ENCODE measurements around the gene TAF6.
A peak's percentile ranks its signal among the peaks of the same experiment; 100 is the strongest.

Gene TAF6

DNA sequence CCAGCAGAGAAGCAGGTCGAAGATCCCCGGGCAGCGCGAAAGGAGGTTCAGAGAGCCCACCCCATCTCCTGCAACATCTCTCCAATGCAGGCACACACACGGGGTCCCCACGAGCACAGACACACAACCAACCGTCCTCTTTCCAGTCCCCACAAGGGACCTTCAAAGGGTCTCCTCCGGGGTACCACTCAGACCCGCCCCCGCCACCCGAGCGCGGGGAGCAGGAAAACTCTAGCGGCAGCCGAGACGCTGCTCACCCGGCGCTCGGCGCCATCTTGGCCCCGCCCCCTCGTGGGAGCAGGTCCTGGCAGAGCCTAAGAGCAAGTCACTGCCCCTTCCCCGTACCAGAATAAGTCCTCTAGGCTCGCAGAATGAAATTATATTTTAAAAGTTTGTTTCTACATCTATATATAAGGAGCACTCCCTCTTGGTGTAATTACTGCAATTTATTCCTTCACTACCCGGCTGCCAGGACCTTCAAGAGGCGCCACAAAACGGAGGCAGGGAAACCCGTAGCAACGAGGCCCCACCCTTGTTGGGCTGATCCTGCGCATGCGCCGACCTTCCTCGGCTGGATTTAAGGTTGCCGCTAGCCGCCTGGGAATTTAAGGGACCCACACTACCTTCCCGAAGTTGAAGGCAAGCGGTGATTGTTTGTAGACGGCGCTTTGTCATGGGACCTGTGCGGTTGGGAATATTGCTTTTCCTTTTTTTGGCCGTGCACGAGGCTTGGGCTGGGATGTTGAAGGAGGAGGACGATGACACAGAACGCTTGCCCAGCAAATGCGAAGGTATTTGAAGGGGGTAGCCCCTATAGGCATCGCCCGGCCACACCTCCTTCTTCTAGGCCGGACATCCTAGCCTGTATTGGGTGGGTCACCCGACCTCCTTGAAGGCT lies at the start of gene TAF6, which contains the start of gene CNPY4:
Gene TAF6, minus strand, starts transcription at position 287 of the 898 bp plus-strand sequence. CDS start 5,149 bp downstream, outside the sequence.
Gene CNPY4, plus strand, starts transcription at position 563 of the 898 bp plus-strand sequence. Its CDS starts 111 bp downstream, at position 674.
- H2AFZ ChIP-seq (ENCODE audit: low read depth, low read length) = peak within 1 kb of the TSS; percentile 51
- H3K9me3 ChIP-seq (ENCODE audit: low read length) = no peaks in the 10 kb centered on the region
- peaks cover 11% of the 10 kb centered on the region for H3K36me3 ChIP-seq (ENCODE audit: insufficient read depth, low read length)
- no peaks in the 10 kb centered on the region for H3K27me3 ChIP-seq (ENCODE audit: insufficient read depth, low read length)
- H3K4me1 ChIP-seq (ENCODE audit: insufficient read depth, low read length) = peaks cover 12% of the 10 kb centered on the region
- peak within 1 kb of the TSS; percentile 70 for H3K4me3 ChIP-seq (ENCODE audit: low read length)

DNA sequence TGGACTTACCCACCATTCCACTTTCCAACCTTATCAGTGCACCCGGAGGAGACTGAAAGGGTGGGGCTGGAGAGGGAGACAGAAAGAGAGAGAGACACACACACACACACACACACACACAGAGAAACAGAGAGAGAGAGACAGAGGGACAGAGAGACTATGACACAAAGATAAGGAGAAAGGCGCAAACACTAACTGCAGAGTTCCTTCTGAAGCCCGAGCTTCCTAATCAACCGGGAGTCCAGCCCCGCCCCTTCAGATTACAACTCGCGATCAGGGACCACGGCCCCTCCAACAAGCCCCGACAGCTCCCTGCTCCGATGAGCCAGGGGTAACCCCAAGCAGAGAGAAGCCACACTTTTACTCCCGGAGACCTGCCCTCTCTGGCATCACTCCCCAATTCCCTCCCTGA lies 48.8 kb upstream of the TAF6 start:
- Histone ChIP-seq H3K4me3 (ENCODE audit: low read length) (peak overlapping the region; percentile 41), H3K36me3 (ENCODE audit: insufficient read depth, low read length) (peaks cover 16% of the 10 kb centered on the region), H3K27me3 (ENCODE audit: insufficient read depth, low read length) (no peaks in the 10 kb centered on the region), H3K4me1 (ENCODE audit: insufficient read depth, low read length) (peaks cover 23% of the 10 kb centered on the region), H3K9me3 (ENCODE audit: low read length) (no peaks in the 10 kb centered on the region), H2AFZ (ENCODE audit: low read depth, low read length) (no peak overlapping the region)

DNA sequence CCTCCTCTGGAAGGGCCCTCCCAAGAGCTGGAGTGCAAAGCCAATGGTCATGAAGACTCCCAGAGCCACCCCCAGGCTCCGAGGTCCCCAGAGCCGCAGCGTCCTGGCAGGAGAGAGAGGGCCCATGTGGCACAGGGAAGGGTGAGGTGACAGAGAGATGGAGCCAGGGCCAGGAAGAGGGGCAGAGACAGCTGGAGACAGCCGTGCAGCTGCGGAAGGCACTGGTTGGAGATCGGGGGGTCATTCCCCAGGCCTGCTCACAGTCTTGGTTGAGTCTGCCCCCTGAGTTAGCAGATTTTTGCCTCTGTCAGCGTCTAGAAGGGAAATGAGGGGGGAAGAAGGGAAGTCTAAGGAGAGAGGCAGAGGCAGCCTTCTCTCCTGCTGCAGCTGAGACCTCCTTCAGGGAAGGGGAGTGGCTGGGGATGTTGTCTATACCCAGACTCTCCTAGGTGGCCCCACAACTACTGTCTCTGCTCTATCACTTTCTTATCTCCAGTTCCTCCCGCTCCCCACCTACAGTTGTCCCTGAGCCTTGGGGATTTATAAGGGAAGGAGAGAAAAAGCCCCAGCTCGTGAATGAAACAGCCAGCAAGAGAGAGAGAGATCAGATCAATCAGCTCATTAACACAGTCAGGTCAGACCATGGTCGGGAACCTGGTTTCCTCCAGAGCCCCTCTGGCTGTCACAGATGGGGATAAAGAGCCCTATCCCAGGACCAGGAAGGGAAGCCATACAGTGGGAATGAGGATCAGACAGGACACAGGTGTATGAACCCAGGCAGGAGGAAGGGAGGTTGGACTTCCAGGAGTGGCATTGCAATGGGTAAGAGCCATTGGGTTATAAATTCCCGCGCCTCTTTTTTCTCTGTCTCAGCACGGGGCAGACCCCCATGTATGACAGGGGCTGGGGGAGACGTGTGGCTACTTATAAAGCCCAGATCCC lies 48.1 kb upstream of the TAF6 start:
- Histone ChIP-seq H3K4me3 (ENCODE audit: low read length) (peak overlapping the region; percentile 41), H3K27me3 (ENCODE audit: insufficient read depth, low read length) (no peaks in the 10 kb centered on the region), H2AFZ (ENCODE audit: low read depth, low read length) (no peak overlapping the region), H3K4me1 (ENCODE audit: insufficient read depth, low read length) (peaks cover 23% of the 10 kb centered on the region), H3K36me3 (ENCODE audit: insufficient read depth, low read length) (peaks cover 16% of the 10 kb centered on the region), H3K9me3 (ENCODE audit: low read length) (no peaks in the 10 kb centered on the region)

DNA sequence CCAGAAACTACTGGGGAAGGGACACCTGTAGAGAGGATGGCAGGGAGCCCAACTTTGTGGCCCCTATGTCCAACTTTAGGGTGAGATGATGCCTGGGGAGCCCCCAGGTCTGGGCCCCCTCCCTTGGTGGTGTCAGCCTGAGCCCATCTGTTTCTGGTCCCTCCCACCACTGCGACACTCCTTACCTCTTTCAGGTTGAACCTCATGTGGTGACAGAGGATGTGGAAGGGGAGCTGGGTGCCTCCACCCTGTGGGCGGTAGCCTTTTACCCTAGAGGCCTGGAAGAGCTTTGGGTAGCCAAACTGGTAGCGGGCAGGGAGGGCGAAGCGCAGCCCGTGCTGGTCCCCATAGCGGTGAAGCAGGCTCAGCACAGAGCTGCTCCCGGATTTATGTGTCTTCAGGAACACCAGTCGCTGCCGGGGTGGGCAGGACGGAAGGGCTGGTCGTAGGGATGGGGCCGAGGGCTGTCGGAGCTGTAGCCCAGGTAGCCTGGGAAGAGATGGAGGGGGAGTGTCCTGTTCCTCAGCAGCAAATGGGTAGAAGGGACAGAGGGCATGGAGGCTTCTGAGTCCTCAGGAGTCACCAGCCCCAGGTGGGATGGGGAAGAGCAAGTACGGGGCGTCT lies 47.3 kb upstream of the TAF6 start:
- H3K4me3 ChIP-seq (ENCODE audit: low read length) = no peak overlapping the region
- H3K36me3 ChIP-seq (ENCODE audit: insufficient read depth, low read length) = peaks cover 13% of the 10 kb centered on the region
- peaks cover 23% of the 10 kb centered on the region for H3K4me1 ChIP-seq (ENCODE audit: insufficient read depth, low read length)
- H3K9me3 ChIP-seq (ENCODE audit: low read length) = no peaks in the 10 kb centered on the region
- H3K27me3 ChIP-seq (ENCODE audit: insufficient read depth, low read length) = no peaks in the 10 kb centered on the region
- no peak overlapping the region for H2AFZ ChIP-seq (ENCODE audit: low read depth, low read length)

DNA sequence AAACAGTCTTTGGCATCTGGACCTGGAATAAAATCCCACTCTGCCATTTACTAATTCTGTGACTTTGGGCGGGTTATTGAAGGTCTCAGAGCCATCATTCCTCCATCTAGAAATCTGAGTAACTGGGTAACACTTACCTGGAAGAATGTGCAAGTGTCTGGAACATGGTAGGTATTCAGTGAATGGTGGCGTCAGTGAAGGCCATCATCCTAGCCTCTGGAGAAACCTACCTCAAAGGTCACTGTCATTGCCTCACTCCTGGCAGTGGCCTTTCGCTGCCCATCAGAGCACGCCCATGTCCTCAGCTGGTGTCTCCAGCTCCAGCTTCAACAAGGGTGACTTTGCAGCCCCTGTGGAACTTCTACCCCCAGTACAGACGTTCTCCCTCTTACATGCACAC lies 44.7 kb upstream of the TAF6 start:
- Histone ChIP-seq H2AFZ (ENCODE audit: low read depth, low read length) (no peak overlapping the region), H3K27me3 (ENCODE audit: insufficient read depth, low read length) (no peaks in the 10 kb centered on the region), H3K4me1 (ENCODE audit: insufficient read depth, low read length) (peaks cover 23% of the 10 kb centered on the region), H3K9me3 (ENCODE audit: low read length) (no peaks in the 10 kb centered on the region), H3K36me3 (ENCODE audit: insufficient read depth, low read length) (no peaks in the 10 kb centered on the region), H3K4me3 (ENCODE audit: low read length) (no peak overlapping the region)

DNA sequence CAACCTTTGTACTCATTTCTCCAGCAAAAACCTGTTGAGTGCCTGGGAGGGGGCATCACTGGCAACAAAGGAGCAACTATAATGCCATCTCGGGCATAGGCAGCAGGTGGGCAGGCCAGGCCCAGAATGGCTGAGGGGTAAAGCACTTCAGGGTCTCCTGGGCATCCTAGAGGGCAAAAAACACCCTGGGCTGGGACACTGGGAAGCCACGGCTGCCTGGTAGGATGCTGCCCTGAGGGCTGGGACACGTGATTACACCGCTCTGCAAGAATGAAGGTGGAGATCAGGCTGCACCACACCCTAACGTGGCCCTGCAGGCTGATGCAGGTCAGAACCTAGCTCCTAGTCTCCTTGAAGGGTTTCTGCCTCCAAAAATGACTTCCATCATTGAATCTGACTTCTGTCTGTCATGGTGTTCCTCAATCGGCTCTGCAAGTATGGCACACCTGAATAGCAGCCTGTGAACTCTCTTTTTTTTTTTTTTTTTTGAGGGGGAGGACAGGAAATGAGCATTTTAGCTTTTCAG lies 43.9 kb upstream of the TAF6 start:
- Histone ChIP-seq H3K9me3 (ENCODE audit: low read length) (no peaks in the 10 kb centered on the region), H2AFZ (ENCODE audit: low read depth, low read length) (no peak overlapping the region), H3K4me1 (ENCODE audit: insufficient read depth, low read length) (peaks cover 15% of the 10 kb centered on the region), H3K36me3 (ENCODE audit: insufficient read depth, low read length) (no peaks in the 10 kb centered on the region), H3K4me3 (ENCODE audit: low read length) (no peak overlapping the region), H3K27me3 (ENCODE audit: insufficient read depth, low read length) (no peaks in the 10 kb centered on the region)

DNA sequence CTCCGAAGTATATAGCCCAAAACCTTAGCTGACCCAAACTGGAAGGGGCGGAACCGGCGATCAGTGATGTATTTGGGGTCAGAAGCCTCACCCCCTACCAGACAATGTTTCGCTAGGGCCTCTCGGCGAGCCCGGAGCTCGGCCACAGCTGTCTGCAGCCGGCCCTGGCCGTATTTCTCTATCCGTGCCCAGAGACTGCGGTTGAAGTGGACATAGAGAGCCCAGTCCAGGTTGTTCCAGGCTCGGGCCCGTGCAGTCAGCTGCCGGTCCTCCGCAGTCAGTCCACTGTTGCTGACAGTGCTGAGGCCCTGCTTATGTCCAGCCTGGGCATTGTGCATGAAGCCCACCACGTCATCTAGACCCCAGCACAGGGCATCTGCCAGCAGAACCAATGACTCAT lies 40.9 kb upstream of the TAF6 start:
- H3K4me3 ChIP-seq (ENCODE audit: low read length) = no peak overlapping the region
- H2AFZ ChIP-seq (ENCODE audit: low read depth, low read length) = no peak overlapping the region
- H3K36me3 ChIP-seq (ENCODE audit: insufficient read depth, low read length) = peaks cover 13% of the 10 kb centered on the region
- no peaks in the 10 kb centered on the region for H3K27me3 ChIP-seq (ENCODE audit: insufficient read depth, low read length)
- peaks cover 14% of the 10 kb centered on the region for H3K4me1 ChIP-seq (ENCODE audit: insufficient read depth, low read length)
- no peaks in the 10 kb centered on the region for H3K9me3 ChIP-seq (ENCODE audit: low read length)

DNA sequence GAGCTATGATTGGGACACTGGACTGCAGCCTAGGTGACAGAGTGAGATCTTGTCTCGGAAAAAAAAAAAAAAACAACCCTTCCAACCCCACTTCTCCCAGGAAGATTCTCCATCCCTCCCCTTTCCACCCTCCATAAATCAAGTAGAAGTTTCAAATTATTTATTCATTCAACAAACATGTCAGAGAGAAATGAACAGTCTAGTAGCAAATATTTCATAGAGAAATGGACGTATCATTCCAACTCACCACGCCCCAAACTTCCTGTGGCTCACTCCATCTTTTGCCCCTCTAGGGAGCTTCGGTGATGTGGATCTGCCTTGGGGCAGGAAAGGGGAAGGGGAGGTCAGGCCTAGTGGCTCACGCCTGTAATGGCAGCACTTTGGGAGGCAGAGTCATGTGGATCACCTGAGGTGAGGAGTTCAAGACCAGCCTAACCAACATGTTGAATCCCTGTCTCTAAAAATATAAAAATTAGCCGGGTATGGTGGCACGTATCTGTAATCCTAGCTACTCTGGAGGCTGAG lies 40.0 kb upstream of the TAF6 start:
- H3K27me3 ChIP-seq (ENCODE audit: insufficient read depth, low read length) = no peaks in the 10 kb centered on the region
- peaks cover 20% of the 10 kb centered on the region for H3K36me3 ChIP-seq (ENCODE audit: insufficient read depth, low read length)
- peak overlapping the region; percentile 58 for H2AFZ ChIP-seq (ENCODE audit: low read depth, low read length)
- H3K9me3 ChIP-seq (ENCODE audit: low read length) = no peaks in the 10 kb centered on the region
- H3K4me3 ChIP-seq (ENCODE audit: low read length) = peak overlapping the region; percentile 80
- H3K4me1 ChIP-seq (ENCODE audit: insufficient read depth, low read length) = peaks cover 14% of the 10 kb centered on the region

DNA sequence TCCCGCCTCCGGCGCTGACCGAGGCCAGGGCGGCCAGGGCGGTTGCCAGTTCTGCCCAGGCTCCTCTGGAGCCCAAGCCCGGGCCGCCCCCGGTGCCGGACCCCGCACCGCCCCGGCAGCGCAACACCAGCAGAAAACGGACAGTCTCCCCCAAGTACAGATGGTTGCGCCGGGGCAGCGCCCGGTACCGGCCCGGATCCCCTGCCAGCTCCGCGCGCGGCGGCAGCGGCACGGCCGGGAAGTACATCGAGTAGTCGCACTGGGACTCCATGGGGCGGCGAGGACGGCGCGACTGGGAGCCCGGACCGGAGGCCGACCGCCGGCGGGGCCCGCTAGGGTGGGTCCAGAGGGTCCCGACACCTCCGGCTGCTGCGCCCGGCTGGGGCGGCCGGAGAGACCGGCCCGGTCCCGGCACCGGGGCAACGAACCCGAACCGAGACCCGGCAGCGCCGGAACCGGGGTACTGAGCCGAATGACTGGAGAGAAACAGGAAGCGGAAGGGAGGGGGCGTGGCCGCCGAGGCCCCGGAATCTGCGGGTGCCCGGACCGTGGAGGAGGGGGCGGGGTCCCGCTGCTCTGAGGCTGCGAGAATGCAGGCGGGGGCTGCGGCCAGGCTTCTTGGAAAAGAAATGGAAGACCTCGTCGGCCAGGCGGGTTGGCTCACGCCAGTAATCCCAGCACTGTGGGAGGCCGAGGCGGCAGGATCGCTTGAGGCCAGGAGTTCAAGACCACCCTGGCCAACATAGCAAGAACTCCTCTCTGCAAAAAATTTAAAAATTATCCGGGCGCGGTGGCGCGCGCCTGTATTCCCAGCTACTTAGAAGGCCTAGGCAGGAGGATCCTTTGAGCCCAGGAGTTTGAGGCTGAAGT lies 39.3 kb upstream of the TAF6 start, which contains the start of gene TRAPPC14:
Gene TRAPPC14, minus strand, starts transcription at position 495 of the 870 bp plus-strand sequence. Its CDS starts 224 bp downstream, at position 271.
- peak within 1 kb of the TSS; percentile 58 for H2AFZ ChIP-seq (ENCODE audit: low read depth, low read length)
- H3K9me3 ChIP-seq (ENCODE audit: low read length) = no peaks in the 10 kb centered on the region
- no peaks in the 10 kb centered on the region for H3K27me3 ChIP-seq (ENCODE audit: insufficient read depth, low read length)
- peak within 1 kb of the TSS; percentile 80 for H3K4me3 ChIP-seq (ENCODE audit: low read length)
- H3K4me1 ChIP-seq (ENCODE audit: insufficient read depth, low read length) = peaks cover 14% of the 10 kb centered on the region
- H3K36me3 ChIP-seq (ENCODE audit: insufficient read depth, low read length) = peaks cover 27% of the 10 kb centered on the region

DNA sequence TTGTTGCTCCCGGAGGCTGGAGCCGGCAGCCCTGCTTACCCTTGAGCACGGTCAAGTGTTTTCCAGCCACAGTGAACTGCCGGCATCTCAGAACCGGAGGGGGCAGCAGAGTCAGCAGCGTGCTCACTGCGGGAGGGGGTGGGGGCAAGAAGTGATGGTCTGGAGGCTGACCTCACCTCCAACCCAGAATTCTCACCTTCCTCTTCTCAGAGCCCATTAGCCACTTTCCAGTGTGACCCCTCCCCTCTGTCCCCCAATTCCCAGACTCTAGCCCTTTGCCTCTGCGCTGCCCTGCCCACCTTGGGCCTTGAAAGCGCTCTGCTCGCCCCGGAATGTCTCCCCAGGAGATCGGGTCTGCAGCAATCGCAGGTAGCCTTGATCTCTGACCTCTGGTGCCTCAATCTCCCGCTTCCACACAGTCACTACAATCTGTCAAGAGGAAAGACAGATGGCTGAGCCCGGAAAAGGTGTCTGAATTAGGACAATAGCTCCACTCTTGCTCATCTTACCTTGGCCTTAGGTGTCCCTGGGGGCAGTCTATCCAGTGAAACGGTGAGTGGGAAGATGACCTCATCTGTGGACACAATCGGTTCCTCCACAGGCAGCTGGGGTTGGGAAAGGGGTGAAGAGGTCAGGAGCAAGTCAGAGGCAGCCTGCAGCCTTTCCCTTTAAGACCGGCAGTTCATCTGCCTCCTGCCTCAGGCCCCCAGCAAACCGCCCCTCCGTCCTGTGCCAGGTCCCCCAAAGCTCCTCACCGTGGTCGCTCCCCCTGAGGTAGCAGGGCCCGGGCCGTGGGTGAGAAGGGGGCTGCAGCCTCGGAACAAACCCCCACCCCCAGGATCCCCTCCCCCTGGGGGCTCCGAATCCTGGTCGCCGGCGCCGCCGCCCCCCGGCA lies 38.4 kb upstream of the TAF6 start:
- Histone ChIP-seq H3K4me3 (ENCODE audit: low read length) (peak overlapping the region; percentile 80), H3K27me3 (ENCODE audit: insufficient read depth, low read length) (no peaks in the 10 kb centered on the region), H3K4me1 (ENCODE audit: insufficient read depth, low read length) (peaks cover 14% of the 10 kb centered on the region), H2AFZ (ENCODE audit: low read depth, low read length) (no peak overlapping the region), H3K9me3 (ENCODE audit: low read length) (no peaks in the 10 kb centered on the region), H3K36me3 (ENCODE audit: insufficient read depth, low read length) (peaks cover 34% of the 10 kb centered on the region)

DNA sequence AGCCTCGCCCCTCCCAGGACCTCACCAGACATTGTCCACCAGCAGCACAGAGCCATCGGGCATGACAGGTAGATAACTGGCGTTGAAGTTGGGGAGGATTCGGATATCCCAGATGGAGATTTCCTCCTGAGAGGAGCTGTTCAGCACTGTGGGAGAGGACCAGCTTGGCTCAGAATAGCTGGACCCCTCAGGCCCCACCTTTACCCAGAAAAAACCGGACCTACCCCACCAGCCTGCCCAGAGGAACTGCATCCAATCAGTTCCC lies 37.8 kb upstream of the TAF6 start:
- Histone ChIP-seq H3K4me3 (ENCODE audit: low read length) (no peak overlapping the region), H3K27me3 (ENCODE audit: insufficient read depth, low read length) (no peaks in the 10 kb centered on the region), H3K36me3 (ENCODE audit: insufficient read depth, low read length) (peaks cover 40% of the 10 kb centered on the region), H3K4me1 (ENCODE audit: insufficient read depth, low read length) (peaks cover 14% of the 10 kb centered on the region), H3K9me3 (ENCODE audit: low read length) (no peaks in the 10 kb centered on the region), H2AFZ (ENCODE audit: low read depth, low read length) (no peak overlapping the region)
